MM.1S (cell line): Measurements from ENCODE around the gene CFAP61.

Source experiments
- CTCF ChIP-seq: fragments of 300-600 bp; sonication (generic); IDR thresholded peaks from 2 replicates; pipeline ENCODE4 v1.5.1; 2016; ENCODE audit warnings: antibody characterized with exemption, low read length, mixed read lengths
- EZH2 ChIP-seq: fragments of 300-600 bp; sonication (generic); optimal IDR thresholded peaks from 2 replicates; pipeline ENCODE3; 2017; ENCODE audit warnings: low read depth, mild to moderate bottlenecking, antibody characterized with exemption, low read length, mixed read lengths

GRCh38 chr20:20366876-20367574 is 314.7 kb downstream of the CFAP61 start:
- TF ChIP-seq CTCF: no peak
- no peak for TF ChIP-seq EZH2
